Astrocyte of the spinal cord (primary cell): ENCODE measurements around the gene ATXN2L.
"Not testable (repeated sequence)": the region's sequence is repeated elsewhere in the genome, so short reads cannot be mapped to it uniquely, and the experiment has no call there.

Source experiments
- DNase-seq: peaks from one replicate; pipeline ENCODE4 v3.0.0; 2011; ENCODE audit warnings: low read depth, low spot score
- H3K4me3 ChIP-seq: 2 replicates; pipeline ENCODE4 v1.5.1; 2011; ENCODE audit warnings: low read depth, mild to moderate bottlenecking, low read length, moderate library complexity
- CTCF ChIP-seq: IDR thresholded peaks from 2 replicates; pipeline ENCODE4 v1.5.1; 2012; ENCODE audit warnings: low read depth, mild to moderate bottlenecking, low read length, inconsistent platforms
- in situ Hi-C: cut with HindIII; loops from 2 replicates; pipeline ENCODE4 v1.10.0; 2017; ENCODE audit warnings: low sequenced_read_pairs

Gene ATXN2L

GRCh38 chr16:28877655-28878000 lies 54.8 kb downstream of the ATXN2L start:
- in situ Hi-C loops = no loop called here
- no peak overlapping the region for H3K4me3 ChIP-seq
- TF ChIP-seq CTCF = no peak
- no peak for DNase-seq

GRCh38 chr16:28878083-28878926 lies 55.5 kb downstream of the ATXN2L start, which contains the start of gene ATP2A1:
TSS of gene ATP2A1 (plus strand) at chr16:28878488. CDS start at chr16:28878672, 184 bp downstream.
- no peak for DNase-seq
- peak within 1 kb of the TSS; percentile 70 for H3K4me3 ChIP-seq
- no peak for TF ChIP-seq CTCF
- in situ Hi-C loops = no loop called here

- no peak for TF ChIP-seq CTCF
- DNase-seq = no peak
- H3K4me3 ChIP-seq = peak overlapping the region; percentile 70
- in situ Hi-C loops = no loop called here
Measured at GRCh38 chr16:28879261-28879840, 56.6 kb downstream of the ATXN2L start.

GRCh38 chr16:28879841-28880588 lies 57.2 kb downstream of the ATXN2L start:
- peak; percentile 88 for DNase-seq
- in situ Hi-C loops = no loop called here
- no peak for TF ChIP-seq CTCF
- peak overlapping the region; percentile 70 for H3K4me3 ChIP-seq

GRCh38 chr16:28880589-28880915 lies 57.8 kb downstream of the ATXN2L start:
- H3K4me3 ChIP-seq = peak overlapping the region; percentile 70
- no peak for DNase-seq
- in situ Hi-C loops = no loop called here
- TF ChIP-seq CTCF = no peak

- in situ Hi-C loops = no loop called here
Measured at GRCh38 chr16:28880955-28881354, 58.2 kb downstream of the ATXN2L start.

GRCh38 chr16:28881565-28881964 lies 58.8 kb downstream of the ATXN2L start:
- in situ Hi-C loops, H3K4me3 ChIP-seq, DNase-seq: not testable (repeated sequence)

More at GRCh38 chr16:28880955-28881354, 58.2 kb downstream of the ATXN2L start:
- H3K4me3 ChIP-seq = no peak overlapping the region
- TF ChIP-seq CTCF = no peak
- no peak for DNase-seq
